CD4-positive, CD25-positive, alpha-beta regulatory T cell (primary cell): ENCODE results near the gene GPR183. TPM values are rescaled to one million over a fixed set of nuclear protein-coding genes. Genes with fewer than 3 reads are reported as not detected.

Source experiments
- ATAC-seq, 2 donors: fragments of 150-1000 bp; cut with Tn5 transposase; one replicate each; pipeline ENCODE4 v1.10.0; 2021; ENCODE audit warnings: low read depth in 2 of 2, moderate number of reproducible peaks in 2 of 2, moderate library complexity in 1 of 2
- DNase-seq, 3 donors: peaks; one replicate each; pipeline versions ENCODE4 v3.0.0 to v3.0.0-alpha.2; 2012 to 2022; ENCODE audit warnings: mixed read lengths in 1 of 3
- H3K27ac ChIP-seq: one replicate; pipeline ENCODE4 v1.7.0; 2013; ENCODE audit warnings: mild to moderate bottlenecking, low read length; ENCODE audit not compliant: insufficient read depth, poor library complexity, severe bottlenecking
- H3K27me3 ChIP-seq: one replicate; pipeline ENCODE4 v1.7.0; 2013; ENCODE audit warnings: low read length; ENCODE audit not compliant: control insufficient read depth, insufficient read depth
- H3K36me3 ChIP-seq: one replicate; pipeline ENCODE4 v1.7.0; 2013; ENCODE audit warnings: mild to moderate bottlenecking, low read length, moderate library complexity; ENCODE audit not compliant: control insufficient read depth, insufficient read depth
- H3K4me1 ChIP-seq: 2 replicates; pipeline ENCODE4 v1.7.0; 2013; ENCODE audit warnings: mild to moderate bottlenecking, low read length; ENCODE audit not compliant: insufficient read depth, control insufficient read depth, poor library complexity, severe bottlenecking
- H3K4me3 ChIP-seq: one replicate; pipeline ENCODE4 v1.7.0; 2013; ENCODE audit warnings: low read depth, mild to moderate bottlenecking, low read length, moderate library complexity
- H3K9me3 ChIP-seq, 2 experiments: 1 replicate in 1 of 2; 2 replicates in 1 of 2; pipeline ENCODE4 v1.7.0; 2013; ENCODE audit warnings: low read length in 2 of 2, mild to moderate bottlenecking in 1 of 2, moderate library complexity in 1 of 2; ENCODE audit not compliant: control insufficient read depth in 2 of 2
- H3K27ac Mint-ChIP-seq, 3 donors: one replicate each; pipeline ENCODE4 v1.8.0; 2020 to 2022; ENCODE audit warnings: mild to moderate bottlenecking in 3 of 3, mixed read lengths in 3 of 3, moderate library complexity in 2 of 3
- H3K27me3 Mint-ChIP-seq: one replicate; pipeline ENCODE4 v1.8.0; 2022; ENCODE audit warnings: mild to moderate bottlenecking, mixed read lengths
- H3K36me3 Mint-ChIP-seq: one replicate; pipeline ENCODE4 v1.8.0; 2020; ENCODE audit warnings: mixed read lengths
- H3K4me1 Mint-ChIP-seq, 4 donors: one replicate each; pipeline ENCODE4 v1.8.0; 2020 to 2022; ENCODE audit warnings: mixed read lengths in 4 of 4, mild to moderate bottlenecking in 1 of 4
- H3K4me3 Mint-ChIP-seq, 4 donors: one replicate each; pipeline ENCODE4 v1.8.0; 2020 to 2022; ENCODE audit warnings: mild to moderate bottlenecking in 4 of 4, mixed read lengths in 4 of 4, moderate library complexity in 3 of 4
- H3K9me3 Mint-ChIP-seq, 7 donors: one replicate each; pipeline ENCODE4 v1.8.0; 2020 to 2022; ENCODE audit warnings: mixed read lengths in 7 of 7, mild to moderate bottlenecking in 3 of 7, moderate library complexity in 2 of 7
- polyA plus RNA-seq, 4 donors: library from polyadenylated mRNA; unstranded; fragments of 300-500 nt; fragmentation: Illumina TruSeq; gene quantifications; one replicate each; pipeline ENCODE4 v1.2.3, GENCODE V29; 2021
- total RNA-seq: library from RNA; stranded (reverse); gene quantifications from one replicate; pipeline ENCODE4 v1.2.3, GENCODE V29; 2022

Gene GPR183
- total and polyA plus RNA-seq, 5 donors from 2014 or later = 206 to 418 (median 306) TPM

DNA sequence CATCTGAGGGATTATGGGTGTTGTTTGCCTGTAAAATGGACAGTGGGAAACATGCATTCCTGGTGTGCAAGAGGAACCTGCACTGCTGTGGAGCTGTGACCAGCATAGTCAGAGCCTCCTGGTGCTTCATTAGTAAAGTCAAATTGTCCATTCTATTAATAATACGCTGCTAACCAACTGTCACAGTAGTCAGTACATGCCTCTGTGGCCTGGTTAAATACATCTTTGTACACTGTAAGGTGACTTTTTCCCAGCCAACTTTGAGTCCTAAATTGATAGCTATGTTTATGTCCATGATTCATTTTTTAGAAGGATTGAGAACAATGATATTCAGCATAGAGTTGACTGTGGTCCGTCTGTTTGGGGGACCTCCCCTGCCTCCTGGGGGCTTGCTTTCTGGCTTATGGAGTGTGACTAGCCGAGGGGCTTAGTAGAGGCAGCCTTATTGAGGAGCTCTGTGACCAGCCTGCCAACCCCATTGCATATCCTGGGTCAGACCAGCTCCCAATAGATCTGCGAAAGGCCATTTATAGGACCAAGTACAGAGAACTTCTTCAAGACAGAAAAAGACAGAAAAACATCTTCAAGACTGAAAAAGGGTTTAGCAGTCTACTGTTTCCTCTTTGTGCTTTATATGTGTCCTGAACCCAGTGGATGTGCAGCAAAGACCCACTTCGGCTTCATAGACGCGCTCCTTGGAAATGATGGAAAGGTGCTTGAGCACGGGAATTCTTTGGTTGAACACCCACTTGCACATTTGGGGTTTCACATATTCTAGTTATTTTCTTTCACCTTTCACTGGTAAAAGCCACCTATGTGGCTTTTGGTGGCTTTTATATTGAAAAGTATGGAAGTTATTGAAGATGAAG, 4.3 kb downstream of the GPR183 start:
- H3K4me3 ChIP-seq = peak overlapping the region; percentile 96
- peaks cover 81% of the 10 kb centered on the region for H3K4me1 ChIP-seq
- peak overlapping the region; percentile 68 to 96 (median 80) for H3K27ac Mint-ChIP-seq
- peak overlapping the region; percentile 92 to 93 (median 93) for H3K4me3 Mint-ChIP-seq
- H3K9me3 Mint-ChIP-seq = no peaks in the 10 kb centered on the region
- no peaks in the 10 kb centered on the region for H3K27me3 ChIP-seq
- peak overlapping the region; percentile 81 for H3K27ac ChIP-seq
- no peak for DNase-seq
- H3K36me3 Mint-ChIP-seq = peaks cover 30% of the 10 kb centered on the region
- no peak for ATAC-seq
- peaks cover 27% of the 10 kb centered on the region for H3K36me3 ChIP-seq
- H3K9me3 ChIP-seq = no peaks in the 10 kb centered on the region
- no peaks in the 10 kb centered on the region for H3K27me3 Mint-ChIP-seq
- peaks cover 34 to 82% (median 62%) of the 10 kb centered on the region in 4 donors for H3K4me1 Mint-ChIP-seq

DNA sequence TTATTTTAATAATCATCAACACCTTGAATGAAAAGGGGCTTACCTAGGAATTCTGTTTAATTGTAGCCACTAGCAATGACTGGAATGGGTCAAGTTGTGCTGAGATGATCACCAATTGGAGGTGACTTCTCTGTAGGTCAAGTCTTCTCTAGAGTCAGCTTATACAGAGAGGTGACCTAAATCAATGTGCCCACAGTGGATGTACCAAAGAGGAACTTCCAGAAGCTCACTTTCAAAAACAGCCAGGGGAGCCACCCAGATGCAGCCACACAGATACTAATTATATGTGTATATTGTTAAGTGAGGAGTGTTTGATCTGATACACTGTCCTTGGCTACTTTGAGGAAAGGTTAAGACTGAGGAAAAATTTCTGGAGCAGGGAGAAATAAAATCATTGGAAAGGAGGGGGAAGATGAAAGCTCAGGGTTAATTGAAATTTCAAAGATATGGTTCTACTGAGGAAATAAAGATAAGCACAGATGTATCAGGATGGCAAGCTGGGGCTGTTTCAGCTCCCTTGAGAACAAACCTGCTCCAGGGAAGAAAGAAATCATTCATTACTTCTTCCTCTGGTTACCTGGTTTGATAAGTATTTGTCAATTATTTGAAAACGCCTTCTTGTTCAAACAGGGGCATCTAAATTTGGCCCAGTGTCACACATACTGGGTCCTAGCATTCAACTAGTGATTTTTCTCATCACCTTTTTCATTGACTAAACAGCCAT, 5.1 kb downstream of the GPR183 start:
- Histone ChIP-seq H3K27ac (peak overlapping the region; percentile 81), H3K9me3 (no peaks in the 10 kb centered on the region), H3K36me3 (peaks cover 27% of the 10 kb centered on the region), H3K4me1 (peaks cover 82% of the 10 kb centered on the region), H3K27me3 (no peaks in the 10 kb centered on the region), H3K4me3 (peak overlapping the region; percentile 96)
- H3K9me3 Mint-ChIP-seq = no peaks in the 10 kb centered on the region
- peaks cover 34 to 82% (median 63%) of the 10 kb centered on the region in 4 donors for H3K4me1 Mint-ChIP-seq
- no peaks in the 10 kb centered on the region for H3K27me3 Mint-ChIP-seq
- peaks cover 30% of the 10 kb centered on the region for H3K36me3 Mint-ChIP-seq
- peak overlapping the region; percentile 92 to 93 (median 93) for H3K4me3 Mint-ChIP-seq
- ATAC-seq = no peak
- no peak for DNase-seq
- H3K27ac Mint-ChIP-seq = peak overlapping the region; percentile 68 to 93 (median 80)

DNA sequence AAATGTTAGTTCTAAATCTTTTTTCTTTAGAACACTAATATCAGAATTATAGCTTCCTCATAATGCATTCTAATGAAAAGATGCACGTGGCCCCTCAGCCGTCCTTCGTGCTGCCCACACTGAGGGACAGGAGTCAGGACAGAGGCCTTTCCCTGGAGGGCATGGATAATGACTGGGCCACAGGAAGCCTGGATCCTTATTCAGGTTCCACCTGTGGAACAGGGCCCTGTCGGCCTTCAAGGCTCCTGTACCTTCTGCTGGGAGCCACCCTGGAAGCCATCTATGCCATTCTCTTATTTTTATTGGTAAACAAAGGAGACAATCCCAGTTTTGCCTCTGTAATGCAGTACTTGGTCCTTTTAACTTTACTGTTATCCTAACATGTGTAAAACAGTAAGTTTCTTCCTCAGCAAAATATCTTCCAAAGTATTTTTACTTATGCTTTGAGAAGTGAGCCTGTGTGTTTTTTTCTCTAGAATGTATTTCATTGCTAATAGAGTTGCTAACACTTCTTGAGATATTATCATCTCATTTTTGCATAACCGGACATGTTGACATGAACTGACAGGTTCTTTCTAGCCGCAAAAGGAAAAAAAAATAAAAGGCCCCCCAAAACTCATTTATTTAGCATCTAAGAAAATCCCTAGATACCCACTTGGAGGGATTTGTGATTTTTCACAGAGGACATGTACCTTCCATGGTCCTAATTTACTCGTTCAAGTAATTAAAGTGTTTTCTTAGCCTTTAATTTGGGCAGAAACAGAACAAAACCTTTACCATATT, 6.0 kb downstream of the GPR183 start:
- peaks cover 27% of the 10 kb centered on the region for H3K36me3 ChIP-seq
- H3K36me3 Mint-ChIP-seq = peaks cover 26% of the 10 kb centered on the region
- H3K27me3 Mint-ChIP-seq = no peaks in the 10 kb centered on the region
- H3K27ac Mint-ChIP-seq = peak overlapping the region; percentile 39 to 80 (median 76)
- no peaks in the 10 kb centered on the region for H3K27me3 ChIP-seq
- peaks cover 87% of the 10 kb centered on the region for H3K4me1 ChIP-seq
- no peaks in the 10 kb centered on the region for H3K9me3 ChIP-seq
- H3K4me1 Mint-ChIP-seq = peaks cover 39 to 85% (median 64%) of the 10 kb centered on the region in 4 donors
- H3K4me3 Mint-ChIP-seq = peak overlapping the region; percentile 92 to 93 (median 93)
- DNase-seq (no peak), ATAC-seq (no peak)
- H3K4me3 ChIP-seq = peak overlapping the region; percentile 96
- H3K9me3 Mint-ChIP-seq = no peaks in the 10 kb centered on the region
- peak overlapping the region; percentile 81 for H3K27ac ChIP-seq

DNA sequence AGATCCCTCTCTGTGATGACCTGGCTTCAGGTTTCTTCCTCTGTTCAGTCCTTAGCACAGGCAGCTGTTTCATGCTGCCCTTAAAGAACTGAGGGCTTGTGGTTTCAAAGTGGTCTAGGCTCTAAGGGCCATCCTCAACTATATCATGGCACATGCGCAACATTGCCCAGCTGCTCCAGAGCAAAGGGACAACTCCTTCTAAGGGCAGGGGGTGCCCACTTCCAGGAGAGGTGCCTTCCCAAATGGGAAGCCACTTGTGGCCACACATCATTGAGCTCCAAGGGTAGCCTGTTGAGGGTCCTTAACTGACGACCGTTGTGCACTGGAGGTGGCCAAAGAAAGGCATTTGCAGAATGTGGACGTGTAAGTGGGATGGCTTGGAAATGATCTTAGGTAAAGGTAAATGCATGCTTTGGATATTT, 7.3 kb downstream of the GPR183 start:
- ATAC-seq = no peak
- Histone ChIP-seq H3K4me1 (peaks cover 92% of the 10 kb centered on the region), H3K36me3 (peaks cover 37% of the 10 kb centered on the region), H3K27me3 (no peaks in the 10 kb centered on the region), H3K4me3 (peak overlapping the region; percentile 96), H3K9me3 (no peaks in the 10 kb centered on the region), H3K27ac (peak overlapping the region; percentile 81)
- H3K4me1 Mint-ChIP-seq = peaks cover 50 to 89% (median 71%) of the 10 kb centered on the region in 4 donors
- peak overlapping the region; percentile 63 to 90 (median 79) for H3K27ac Mint-ChIP-seq
- no peaks in the 10 kb centered on the region for H3K27me3 Mint-ChIP-seq
- peaks cover 31% of the 10 kb centered on the region for H3K36me3 Mint-ChIP-seq
- no peak for DNase-seq
- peak overlapping the region; percentile 39 to 81 (median 78) for H3K4me3 Mint-ChIP-seq
- H3K9me3 Mint-ChIP-seq = no peaks in the 10 kb centered on the region

DNA sequence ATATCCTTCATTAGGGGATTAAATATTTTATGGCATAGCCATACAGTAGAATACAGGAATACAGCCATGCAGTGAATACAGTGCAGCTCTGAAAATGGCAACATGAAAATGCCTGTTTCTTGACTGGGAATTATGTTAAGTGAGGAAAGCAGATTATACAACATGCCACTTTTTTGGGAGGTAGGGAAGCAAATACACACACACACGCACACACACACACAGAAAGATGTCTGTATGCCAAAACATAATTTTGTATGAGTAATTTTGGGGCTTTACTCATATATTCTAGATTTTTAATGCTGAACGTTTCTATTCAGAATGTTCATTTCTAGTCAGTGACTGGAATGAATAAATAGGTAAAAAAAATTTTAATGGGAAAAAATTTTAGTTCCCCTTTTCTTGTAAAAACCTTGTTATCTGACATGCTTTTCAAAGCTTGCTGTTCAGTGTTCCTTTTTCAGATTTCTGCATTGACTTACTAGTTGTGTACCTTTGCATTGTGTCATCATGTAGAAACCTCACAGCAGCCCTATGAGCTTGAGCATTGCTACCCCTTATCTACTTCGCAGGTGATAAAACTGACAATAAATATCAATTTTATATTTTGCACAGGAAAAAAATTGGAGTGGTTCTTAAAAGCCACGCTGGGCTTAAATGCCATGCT, 7.8 kb downstream of the GPR183 start:
- DNase-seq (no peak), ATAC-seq (no peak)
- Histone ChIP-seq H3K27ac (peak overlapping the region; percentile 81), H3K4me3 (peak overlapping the region; percentile 96), H3K36me3 (peaks cover 40% of the 10 kb centered on the region), H3K27me3 (no peaks in the 10 kb centered on the region), H3K9me3 (no peaks in the 10 kb centered on the region), H3K4me1 (peaks cover 93% of the 10 kb centered on the region)
- Mint-ChIP-seq H3K27me3 (no peaks in the 10 kb centered on the region), H3K4me1 (peaks cover 50 to 88% (median 70%) of the 10 kb centered on the region in 4 donors), H3K27ac (peak overlapping the region; percentile 63 to 91 (median 90)), H3K9me3 (no peaks in the 10 kb centered on the region), H3K36me3 (peaks cover 26% of the 10 kb centered on the region), H3K4me3 (peak overlapping the region; percentile 39 to 81 (median 78))

DNA sequence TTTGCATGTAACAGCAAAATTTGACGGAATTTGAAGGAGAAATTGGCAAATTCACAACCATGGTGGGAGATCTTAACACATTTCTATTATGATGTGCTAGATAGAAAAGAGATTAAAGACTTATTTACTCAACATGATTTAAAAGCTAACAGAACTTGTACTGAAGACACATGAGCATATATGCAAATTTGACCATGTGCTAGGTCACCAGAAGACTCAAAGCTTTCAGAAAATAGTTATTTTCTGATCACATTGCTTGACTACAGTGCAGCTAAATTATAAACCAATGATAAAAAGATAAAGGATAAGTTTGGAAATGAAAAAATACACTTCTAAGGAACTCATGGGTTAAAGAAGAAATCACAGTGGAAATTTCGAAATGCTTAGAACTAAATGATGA, 9.1 kb downstream of the GPR183 start:
- Mint-ChIP-seq H3K4me3 (peak overlapping the region; percentile 64 to 94 (median 80)), H3K36me3 (peaks cover 22% of the 10 kb centered on the region), H3K27ac (peak overlapping the region; percentile 82 to 98 (median 90)), H3K4me1 (peaks cover 53 to 88% (median 74%) of the 10 kb centered on the region in 4 donors), H3K27me3 (no peaks in the 10 kb centered on the region), H3K9me3 (no peaks in the 10 kb centered on the region)
- Histone ChIP-seq H3K4me1 (peaks cover 91% of the 10 kb centered on the region), H3K9me3 (no peaks in the 10 kb centered on the region), H3K27me3 (no peaks in the 10 kb centered on the region), H3K27ac (peak overlapping the region; percentile 79), H3K4me3 (peak overlapping the region; percentile 96), H3K36me3 (peaks cover 45% of the 10 kb centered on the region)
- no peak for DNase-seq
- no peak for ATAC-seq

DNA sequence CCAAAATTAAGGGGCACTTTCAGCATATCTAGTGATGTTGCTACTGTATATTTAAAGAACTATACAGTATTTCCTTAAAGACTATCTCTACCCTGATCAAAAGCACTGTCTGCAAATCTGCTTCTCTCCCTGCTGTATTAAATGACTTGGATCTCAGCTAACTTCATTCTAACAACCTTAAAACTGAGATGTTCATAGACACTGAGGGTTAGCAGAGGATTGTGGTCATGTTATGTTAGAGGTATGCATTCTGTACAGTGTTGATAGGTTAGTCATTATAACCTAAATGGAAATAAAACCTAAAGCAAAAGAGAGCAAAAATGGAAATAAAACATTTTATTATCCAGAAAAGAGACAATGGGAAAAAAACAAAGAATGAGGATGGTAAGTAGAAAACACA, 9.9 kb downstream of the GPR183 start:
- Histone ChIP-seq H3K9me3 (no peaks in the 10 kb centered on the region), H3K36me3 (peaks cover 44% of the 10 kb centered on the region), H3K27me3 (no peaks in the 10 kb centered on the region), H3K4me1 (peaks cover 84% of the 10 kb centered on the region), H3K27ac (peak overlapping the region; percentile 79), H3K4me3 (peak overlapping the region; percentile 96)
- Mint-ChIP-seq H3K9me3 (no peaks in the 10 kb centered on the region), H3K27me3 (no peaks in the 10 kb centered on the region), H3K36me3 (peaks cover 25% of the 10 kb centered on the region), H3K4me3 (peak overlapping the region; percentile 64 to 94 (median 80)), H3K27ac (peak overlapping the region; percentile 82 to 98 (median 90)), H3K4me1 (peaks cover 59 to 85% (median 72%) of the 10 kb centered on the region in 4 donors)
- ATAC-seq (no peak), DNase-seq (no peak)
